OCI-LY1 (cell line): Measurements from ENCODE around the gene FAT2.

ENCODE experiments used
- H2AFZ ChIP-seq: fragments of 200-600 bp; sonication (generic), shearing (Covaris generic); 2 replicates; pipeline ENCODE4 v1.6.0; 2014; ENCODE audit warnings: antibody characterized with exemption, mild to moderate bottlenecking, low read length
- H3F3A ChIP-seq: fragments of 200-600 bp; sonication (generic), shearing (Covaris generic); 2 replicates; pipeline ENCODE4 v1.6.0; 2014; ENCODE audit warnings: mild to moderate bottlenecking, antibody characterized with exemption, low read length, moderate library complexity; ENCODE audit not compliant: insufficient read depth
- H3K27ac ChIP-seq: fragments of 200-600 bp; sonication (generic); 2 replicates; pipeline ENCODE4 v1.5.1; 2014; ENCODE audit warnings: low read length, mixed run types, mild to moderate bottlenecking, low read depth; ENCODE audit not compliant: poor library complexity, severe bottlenecking
- H3K27me3 ChIP-seq: fragments of 200-600 bp; sonication (generic); 2 replicates; pipeline ENCODE4 v1.6.0; 2014; ENCODE audit warnings: antibody characterized with exemption, mild to moderate bottlenecking, low read length, moderate library complexity; ENCODE audit not compliant: insufficient read depth
- H3K36me3 ChIP-seq: fragments of 200-600 bp; sonication (generic); 2 replicates; pipeline ENCODE4 v1.6.1; 2014; ENCODE audit warnings: mild to moderate bottlenecking, antibody characterized with exemption, low read length, moderate library complexity, mixed read lengths; ENCODE audit not compliant: insufficient read depth
- H3K4me1 ChIP-seq: fragments of 200-600 bp; sonication (generic); 2 replicates; pipeline ENCODE4 v1.5.1; 2014; ENCODE audit warnings: mild to moderate bottlenecking, low read length, moderate library complexity; ENCODE audit not compliant: insufficient read depth, severe bottlenecking
- H3K4me2 ChIP-seq: fragments of 200-600 bp; sonication (generic), shearing (Covaris generic); 2 replicates; pipeline ENCODE4 v1.6.1; 2014; ENCODE audit warnings: low read length
- H3K4me3 ChIP-seq: fragments of 200-600 bp; sonication (generic); 2 replicates; pipeline ENCODE4 v1.5.1; 2014; ENCODE audit warnings: low read length, low read depth, mild to moderate bottlenecking, mixed read lengths; ENCODE audit not compliant: poor library complexity, severe bottlenecking
- H3K79me2 ChIP-seq: fragments of 200-600 bp; shearing (Covaris generic); 2 replicates; pipeline ENCODE4 v1.6.1; 2016; ENCODE audit warnings: mixed run types, low read length, mixed read lengths; ENCODE audit not compliant: insufficient read depth
- H3K9ac ChIP-seq: fragments of 200-600 bp; sonication (generic), shearing (Covaris generic); 2 replicates; pipeline ENCODE4 v1.6.1; 2014; ENCODE audit warnings: mild to moderate bottlenecking, low read length, mixed read lengths
- H3K9me2 ChIP-seq: fragments of 200-600 bp; sonication (generic), shearing (Covaris generic); 2 replicates; pipeline ENCODE4 v1.6.1; 2014; ENCODE audit warnings: low read depth, mild to moderate bottlenecking, low read length, mixed read lengths
- H3K9me3 ChIP-seq: fragments of 200-600 bp; shearing (Covaris generic); 2 replicates; pipeline ENCODE4 v1.6.1; 2014; ENCODE audit warnings: low read length, mixed read lengths
- H4K20me1 ChIP-seq: fragments of 200-600 bp; sonication (generic), shearing (Covaris generic); 2 replicates; pipeline ENCODE4 v1.6.0; 2016; ENCODE audit warnings: mild to moderate bottlenecking, low read length; ENCODE audit not compliant: insufficient read depth
- CTCF ChIP-seq: fragments of 200-600 bp; sonication (generic), shearing (Covaris generic); IDR thresholded peaks from 2 replicates; pipeline ENCODE4 v1.5.1; 2017; ENCODE audit warnings: mild to moderate bottlenecking, antibody characterized with exemption, low read length, moderate library complexity, mixed read lengths
- EZH2 ChIP-seq: fragments of 200-600 bp; sonication (generic), shearing (Covaris generic); IDR thresholded peaks from 2 replicates; pipeline ENCODE4 v1.8.0; 2017; ENCODE audit warnings: borderline replicate concordance, mixed run types, mild to moderate bottlenecking, antibody characterized with exemption, low read length, moderate library complexity, mixed read lengths

Gene FAT2

GRCh38 chr5:151574444-151574996 lies 16.6 kb downstream of the FAT2 start:
- H3K9me2 ChIP-seq: no peaks in the 10 kb centered on the region
- no peaks in the 10 kb centered on the region for H3K4me1 ChIP-seq

GRCh38 chr5:151572657-151573368 lies 18.3 kb downstream of the FAT2 start:
- no peaks in the 10 kb centered on the region for H3F3A ChIP-seq
- TF ChIP-seq CTCF (no peak), EZH2 (no peak)
- no peaks in the 10 kb centered on the region for H3K9me3 ChIP-seq
- no peaks in the 10 kb centered on the region for H4K20me1 ChIP-seq
- no peak overlapping the region for H3K4me3 ChIP-seq
- no peak overlapping the region for H3K9ac ChIP-seq
- H3K36me3 ChIP-seq: no peaks in the 10 kb centered on the region
- H3K27me3 ChIP-seq: 0 out of 2 replicates have a peak, but pooled peaks cover 8% of the 10 kb centered on the region
- H3K4me1 ChIP-seq: no peaks in the 10 kb centered on the region
- no peak overlapping the region for H3K27ac ChIP-seq
- no peak overlapping the region for H2AFZ ChIP-seq
- H3K9me2 ChIP-seq: no peaks in the 10 kb centered on the region
- no peaks in the 10 kb centered on the region for H3K79me2 ChIP-seq
- no peak overlapping the region for H3K4me2 ChIP-seq

More at GRCh38 chr5:151574444-151574996, 16.6 kb downstream of the FAT2 start:
- no peak overlapping the region for H3K27ac ChIP-seq
- H3K9me3 ChIP-seq: no peaks in the 10 kb centered on the region
- H4K20me1 ChIP-seq: no peaks in the 10 kb centered on the region
- no peak for TF ChIP-seq EZH2
- TF ChIP-seq CTCF: no peak
- no peak overlapping the region for H3K4me2 ChIP-seq
- H3K27me3 ChIP-seq: 0 out of 2 replicates have a peak, but pooled peaks cover 8% of the 10 kb centered on the region
- H3K4me3 ChIP-seq: no peak overlapping the region
- no peak overlapping the region for H3K9ac ChIP-seq
- H3K36me3 ChIP-seq: no peaks in the 10 kb centered on the region
- no peak overlapping the region for H2AFZ ChIP-seq
- no peaks in the 10 kb centered on the region for H3F3A ChIP-seq
- H3K79me2 ChIP-seq: no peaks in the 10 kb centered on the region

- H2AFZ ChIP-seq: no peak overlapping the region
- H3F3A ChIP-seq: no peaks in the 10 kb centered on the region
- H3K79me2 ChIP-seq: no peaks in the 10 kb centered on the region
- no peak overlapping the region for H3K4me3 ChIP-seq
- H4K20me1 ChIP-seq: no peaks in the 10 kb centered on the region
- TF ChIP-seq CTCF: no peak
- no peak for TF ChIP-seq EZH2
- no peaks in the 10 kb centered on the region for H3K9me3 ChIP-seq
- H3K27me3 ChIP-seq: 0 out of 2 replicates have a peak, but pooled peaks cover 8% of the 10 kb centered on the region
- no peaks in the 10 kb centered on the region for H3K4me1 ChIP-seq
- H3K9ac ChIP-seq: no peak overlapping the region
- H3K4me2 ChIP-seq: no peak overlapping the region
- no peak overlapping the region for H3K27ac ChIP-seq
- H3K9me2 ChIP-seq: no peaks in the 10 kb centered on the region
- H3K36me3 ChIP-seq: no peaks in the 10 kb centered on the region
Observed at GRCh38 chr5:151571270-151572173, 19.6 kb downstream of the FAT2 start.
